Type B pancreatic cell (in vitro differentiated cells): Measurements from ENCODE around the gene UBC. TPM values are rescaled to one million over a fixed set of nuclear protein-coding genes. Genes with fewer than 3 reads are reported as not detected.

Experiments
- DNase-seq: peaks from one replicate; pipeline ENCODE4 v3.0.0; 2021; ENCODE audit warnings: mixed read lengths; ENCODE audit not compliant: unreplicated experiment; ENCODE audit errors: extremely low spot score
- H3K27ac Mint-ChIP-seq: 2 replicates; pipeline ENCODE4 v1.8.0; 2021; ENCODE audit warnings: mild to moderate bottlenecking, mixed read lengths
- H3K27me3 Mint-ChIP-seq: 2 replicates; pipeline ENCODE4 v1.8.0; 2021; ENCODE audit warnings: mixed read lengths
- H3K36me3 Mint-ChIP-seq: 2 replicates; pipeline ENCODE4 v1.8.0; 2021; ENCODE audit warnings: mixed read lengths
- H3K4me1 Mint-ChIP-seq: one replicate; pipeline ENCODE4 v1.8.0; 2021; ENCODE audit warnings: mixed read lengths; ENCODE audit not compliant: unreplicated experiment
- H3K4me3 Mint-ChIP-seq: 2 replicates; pipeline ENCODE4 v1.8.0; 2021; ENCODE audit warnings: mild to moderate bottlenecking, mixed read lengths
- H3K9me3 Mint-ChIP-seq: 2 replicates; pipeline ENCODE4 v1.8.0; 2021; ENCODE audit warnings: mixed read lengths
- CTCF ChIP-seq: fragments of 200-600 bp; sonication (generic); conservative IDR thresholded peaks from 2 replicates; pipeline ENCODE4 v1.5.0; 2021; ENCODE audit warnings: antibody characterized with exemption, mild to moderate bottlenecking
- total RNA-seq: library from RNA; stranded (reverse); gene quantifications from 2 replicates; pipeline ENCODE4 v1.2.1, GENCODE V29; 2021; ENCODE audit warnings: low replicate concordance

The UBC gene
- total RNA-seq, 1 donor from 2014 or later, result 761 TPM

GRCh38 chr12:124872068-124872719, 42.3 kb downstream of the UBC start:
- H3K36me3 Mint-ChIP-seq, result no peaks in the 10 kb centered on the region
- no peaks in the 10 kb centered on the region for H3K27me3 Mint-ChIP-seq
- H3K4me3 Mint-ChIP-seq, result no peak overlapping the region
- DNase-seq, result no peak
- H3K9me3 Mint-ChIP-seq, result no peaks in the 10 kb centered on the region
- TF ChIP-seq CTCF, result no peak
- no peak overlapping the region for H3K27ac Mint-ChIP-seq
- H3K4me1 Mint-ChIP-seq, result peaks cover 18% of the 10 kb centered on the region

- H3K27ac Mint-ChIP-seq, result no peak overlapping the region
These were observed 43.2 kb downstream of the UBC start for GRCh38 chr12:124871297-124871696.

GRCh38 chr12:124870515-124870914, 43.9 kb downstream of the UBC start:
- Mint-ChIP-seq H3K9me3 (no peaks in the 10 kb centered on the region), H3K27me3 (no peaks in the 10 kb centered on the region), H3K36me3 (no peaks in the 10 kb centered on the region), H3K4me3 (no peak overlapping the region), H3K4me1 (peaks cover 21% of the 10 kb centered on the region), H3K27ac (no peak overlapping the region)
- no peak for DNase-seq
- no peak for TF ChIP-seq CTCF

More at GRCh38 chr12:124871297-124871696, 43.2 kb downstream of the UBC start:
- no peaks in the 10 kb centered on the region for H3K27me3 Mint-ChIP-seq
- no peaks in the 10 kb centered on the region for H3K36me3 Mint-ChIP-seq
- no peak for DNase-seq
- TF ChIP-seq CTCF, result no peak
- no peaks in the 10 kb centered on the region for H3K9me3 Mint-ChIP-seq
- H3K4me3 Mint-ChIP-seq, result no peak overlapping the region
- peaks cover 21% of the 10 kb centered on the region for H3K4me1 Mint-ChIP-seq

GRCh38 chr12:124869059-124869665, 45.3 kb downstream of the UBC start:
- no peak overlapping the region for H3K27ac Mint-ChIP-seq
- no peak overlapping the region for H3K4me3 Mint-ChIP-seq
- peaks cover 17% of the 10 kb centered on the region for H3K4me1 Mint-ChIP-seq
- TF ChIP-seq CTCF, result no peak
- H3K9me3 Mint-ChIP-seq, result no peaks in the 10 kb centered on the region
- H3K27me3 Mint-ChIP-seq, result no peaks in the 10 kb centered on the region
- H3K36me3 Mint-ChIP-seq, result no peaks in the 10 kb centered on the region
- DNase-seq, result no peak

GRCh38 chr12:124868252-124869058, 46.0 kb downstream of the UBC start:
- no peaks in the 10 kb centered on the region for H3K27me3 Mint-ChIP-seq
- no peak for DNase-seq
- peaks cover 19% of the 10 kb centered on the region for H3K4me1 Mint-ChIP-seq
- no peaks in the 10 kb centered on the region for H3K36me3 Mint-ChIP-seq
- TF ChIP-seq CTCF, result no peak
- H3K27ac Mint-ChIP-seq, result no peak overlapping the region
- H3K9me3 Mint-ChIP-seq, result no peaks in the 10 kb centered on the region
- H3K4me3 Mint-ChIP-seq, result no peak overlapping the region
